ENCODE data around the gene ANKRD29. TPM values are rescaled to one million over a fixed set of nuclear protein-coding genes. Genes with fewer than 3 reads are reported as not detected.

Gene ANKRD29
- total and polyA plus RNA-seq, 2 of the 4 experiments (the other 2 are of a cell fraction) = 0.18 to 0.31 TPM

GRCh38 chr18:23682045-23682444 is 19.3 kb upstream of the ANKRD29 start:
- no peak overlapping the region for H2AK9ac ChIP-seq (replicated peaks; ENCODE audit: low read depth, low read length, poor library complexity)
- H3K9me1 ChIP-seq (ENCODE audit: insufficient read depth, low read length) = no peaks in the 10 kb centered on the region
- H3K4ac ChIP-seq (ENCODE audit: low read depth, low read length) = no peak overlapping the region
- H3K4me2 ChIP-seq (ENCODE audit: low read depth, low read length) = no peak overlapping the region
- whole genome bisulfite sequencing, 2 experiments (ENCODE audit: extremely low coverage in 2 of 2, insufficient read length in 1 of 2) = 100% methylated on average over 1 of the region's 2 CpGs; no CpG with 5 or more reads in 1 of the 2 experiments
- dilution Hi-C loops (cut with HindIII; ENCODE audit: low sequenced_read_pairs, unreplicated experiment) = no loop called here
- TF ChIP-seq, protein P1, sequence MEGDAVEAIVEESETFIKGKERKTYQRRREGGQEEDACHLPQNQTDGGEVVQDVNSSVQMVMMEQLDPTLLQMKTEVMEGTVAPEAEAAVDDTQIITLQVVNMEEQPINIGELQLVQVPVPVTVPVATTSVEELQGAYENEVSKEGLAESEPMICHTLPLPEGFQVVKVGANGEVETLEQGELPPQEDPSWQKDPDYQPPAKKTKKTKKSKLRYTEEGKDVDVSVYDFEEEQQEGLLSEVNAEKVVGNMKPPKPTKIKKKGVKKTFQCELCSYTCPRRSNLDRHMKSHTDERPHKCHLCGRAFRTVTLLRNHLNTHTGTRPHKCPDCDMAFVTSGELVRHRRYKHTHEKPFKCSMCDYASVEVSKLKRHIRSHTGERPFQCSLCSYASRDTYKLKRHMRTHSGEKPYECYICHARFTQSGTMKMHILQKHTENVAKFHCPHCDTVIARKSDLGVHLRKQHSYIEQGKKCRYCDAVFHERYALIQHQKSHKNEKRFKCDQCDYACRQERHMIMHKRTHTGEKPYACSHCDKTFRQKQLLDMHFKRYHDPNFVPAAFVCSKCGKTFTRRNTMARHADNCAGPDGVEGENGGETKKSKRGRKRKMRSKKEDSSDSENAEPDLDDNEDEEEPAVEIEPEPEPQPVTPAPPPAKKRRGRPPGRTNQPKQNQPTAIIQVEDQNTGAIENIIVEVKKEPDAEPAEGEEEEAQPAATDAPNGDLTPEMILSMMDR (conservative IDR thresholded peaks at IDR 0.05; ENCODE audit: low read depth, low read length) = no peak
- no peak for TF ChIP-seq POLR2A (IDR thresholded peaks at IDR 0.05; ENCODE audit: low read depth, low read length)
- TF ChIP-seq, protein P2, sequence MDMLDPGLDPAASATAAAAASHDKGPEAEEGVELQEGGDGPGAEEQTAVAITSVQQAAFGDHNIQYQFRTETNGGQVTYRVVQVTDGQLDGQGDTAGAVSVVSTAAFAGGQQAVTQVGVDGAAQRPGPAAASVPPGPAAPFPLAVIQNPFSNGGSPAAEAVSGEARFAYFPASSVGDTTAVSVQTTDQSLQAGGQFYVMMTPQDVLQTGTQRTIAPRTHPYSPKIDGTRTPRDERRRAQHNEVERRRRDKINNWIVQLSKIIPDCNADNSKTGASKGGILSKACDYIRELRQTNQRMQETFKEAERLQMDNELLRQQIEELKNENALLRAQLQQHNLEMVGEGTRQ (IDR thresholded peaks at IDR 0.05; ENCODE audit: low read depth, low read length) = no peak
- TF ChIP-seq RCOR1 (IDR thresholded peaks at IDR 0.05; ENCODE audit: insufficient replicate concordance, low read length) = no peak
- no peak for TF ChIP-seq NFE2L2 (IDR thresholded peaks at IDR 0.05; ENCODE audit: low read depth, low read length)
- no peak for TF ChIP-seq MXI1 (IDR thresholded peaks at IDR 0.05; ENCODE audit: borderline replicate concordance, low read depth, low read length)
- no peak for TF ChIP-seq SMC3 (IDR thresholded peaks at IDR 0.05; ENCODE audit: low read depth, low read length)
- no peak overlapping the region for H2BK5ac ChIP-seq (ENCODE audit: low read depth, low read length, poor library complexity, severe bottlenecking)
- H2BK120ac ChIP-seq (ENCODE audit: low read depth, low read length) = no peak overlapping the region
- H3K36me3 ChIP-seq (ENCODE audit: control insufficient read depth, insufficient read depth, low read length) = no peaks in the 10 kb centered on the region
- H2AFZ ChIP-seq (replicated peaks; ENCODE audit: low read length, poor library complexity) = no peak overlapping the region
- H4K20me1 ChIP-seq (ENCODE audit: insufficient read depth, low read length) = no peaks in the 10 kb centered on the region
- no peak overlapping the region for H3K27ac ChIP-seq (ENCODE audit: insufficient read depth, low read length)
- no peak overlapping the region for H4K5ac ChIP-seq (ENCODE audit: low read depth, low read length)
- H3K56ac ChIP-seq (ENCODE audit: extremely low read depth, insufficient read depth, low read length) = no peak overlapping the region
- in situ Hi-C loops (cut with MboI; ENCODE audit: low sequenced_read_pairs) = no loop called here
- no peak overlapping the region for H3K18ac ChIP-seq (ENCODE audit: low read depth, low read length)
- DNase-seq (no peak), ATAC-seq (ENCODE audit: low read depth) (no peak)
- ChIA-PET CTCF (no interaction called here), POLR2A (ENCODE audit: unreplicated experiment) (no interaction called here)
- no peak overlapping the region for H2BK20ac ChIP-seq (ENCODE audit: low read depth, low read length)
- no peak overlapping the region for H2BK15ac ChIP-seq (ENCODE audit: low read depth, low read length)
- peaks cover 38% of the 10 kb centered on the region for H3K27me3 ChIP-seq (ENCODE audit: control insufficient read depth, insufficient read depth, low read length)
- no peaks in the 10 kb centered on the region for H3K4me1 ChIP-seq (ENCODE audit: control insufficient read depth, insufficient read depth, low read length)
- H3K9me3 ChIP-seq (ENCODE audit: control insufficient read depth, insufficient read depth, low read length) = no peaks in the 10 kb centered on the region
- no peak overlapping the region for H4K8ac ChIP-seq (ENCODE audit: low read depth in 2 of 2, low read length in 2 of 2)
- BruUV-seq (replicated peaks) = no TSS peak
- intact Hi-C loops (cut with micrococcal nuclease) = no loop called here
- no peak overlapping the region for H3K9ac ChIP-seq (ENCODE audit: low read depth, low read length)
- H4K91ac ChIP-seq (ENCODE audit: insufficient read depth, low read depth, low read length) = no peak overlapping the region
- no peaks in the 10 kb centered on the region for H3K79me1 ChIP-seq (ENCODE audit: low read depth in 1 of 2, low read length in 2 of 2)
- no peak overlapping the region for H2AK5ac ChIP-seq (ENCODE audit: low read depth, low read length)
- no peak overlapping the region for H3K4me3 ChIP-seq (ENCODE audit: insufficient read depth, low read depth, low read length)
- H3K23ac ChIP-seq (ENCODE audit: low read depth, low read length) = no peak overlapping the region
- no peak overlapping the region for H3K14ac ChIP-seq (replicated peaks; ENCODE audit: low read depth, low read length)

All from IMR-90 (cell line).